Measurements from ENCODE around the gene CD226.
"Not testable (repeated sequence)": the region's sequence is repeated elsewhere in the genome, so short reads cannot be mapped to it uniquely, and the experiment has no call there.

- not testable (repeated sequence) for TF ChIP-seq POLR2AphosphoS5, POLR2A, CTCF (IDR thresholded peaks at IDR 0.05)
These were observed 82.9 kb downstream of the CD226 start for GRCh38 chr18:69864802-69865201.
